Tibial nerve (tissue), 4 donors: ENCODE data around the gene ISCA1. TPM values are rescaled to one million over a fixed set of nuclear protein-coding genes. Genes with fewer than 3 reads are reported as not detected.

Experiments used
- DNase-seq, 2 donors: peaks; one replicate each; pipeline ENCODE4 v3.0.0-alpha.2; 2019; ENCODE audit warnings: low spot score in 2 of 2
- H3K27ac ChIP-seq, 4 donors: fragments of 200-600 bp; sonication (generic) in 3 of 4; one replicate each; pipeline ENCODE4 v1.5.1; 2017 to 2019; ENCODE audit warnings: mild to moderate bottlenecking in 1 of 4
- H3K27me3 ChIP-seq, 2 donors: fragments of 200-600 bp; sonication (generic) in 1 of 2; one replicate each; pipeline versions ENCODE4 v1.5.1 to v1.6.0; 2017 to 2019
- H3K36me3 ChIP-seq, 3 donors: fragments of 200-600 bp; sonication (generic); one replicate each; pipeline ENCODE4 v1.5.1; 2018 to 2019
- H3K4me1 ChIP-seq, 4 donors: fragments of 200-600 bp; sonication (generic) in 3 of 4; one replicate each; pipeline ENCODE4 v1.5.1; 2017 to 2019
- H3K4me3 ChIP-seq, 4 donors: fragments of 200-600 bp; sonication (generic) in 3 of 4; one replicate each; pipeline ENCODE4 v1.5.1; 2017 to 2019; ENCODE audit warnings: mild to moderate bottlenecking in 1 of 4, moderate library complexity in 1 of 4
- H3K9me3 ChIP-seq, 4 donors: fragments of 200-600 bp; sonication (generic) in 3 of 4; one replicate each; pipeline ENCODE4 v1.5.1; 2017 to 2019
- CTCF ChIP-seq, 5 experiments: fragments of 200-600 bp in 3 of 5; fragments of 450-650 bp in 2 of 5; sonication (generic) in 3 of 5; IDR thresholded peaks; one replicate each; pipeline ENCODE4 v1.5.1; 2016 to 2019; ENCODE audit warnings: antibody characterized with exemption in 5 of 5, mild to moderate bottlenecking in 3 of 5, moderate library complexity in 2 of 5
- EP300 ChIP-seq, 2 donors: sonication (generic); formaldehyde crosslinking; IDR thresholded peaks; one replicate each; pipeline ENCODE4 v1.6.1; 2017; ENCODE audit warnings: antibody characterized with exemption in 2 of 2, mild to moderate bottlenecking in 1 of 2
- POLR2A ChIP-seq, 2 donors: fragments of 450-650 bp; IDR thresholded peaks; one replicate each; pipeline ENCODE4 v1.6.1; 2017; ENCODE audit warnings: antibody characterized with exemption in 2 of 2, mild to moderate bottlenecking in 2 of 2, moderate library complexity in 2 of 2
- WGBS, 2 donors: methylation state at CpG; one replicate each; pipeline ENCODE4 v1.1.5; 2018; 5-methylcytosine and 5-hydroxymethylcytosine counted together
- total RNA-seq, 4 donors: library from RNA; depleted of rRNA; stranded (reverse); fragments of >200 nt; gene quantifications; one replicate each; pipeline ENCODE4 v1.1.0, GENCODE V29; 2016

Gene ISCA1
- total RNA-seq, 4 donors from 2014 or later: 21.2 to 40.2 (median 32.7) TPM

- DNase-seq: no peak
- Histone ChIP-seq H3K9me3 (no peaks in the 10 kb centered on the region), H3K36me3 (no peaks in the 10 kb centered on the region), H3K27me3 (no peaks in the 10 kb centered on the region), H3K4me3 (no peak overlapping the region), H3K27ac (no peak overlapping the region), H3K4me1 (peaks cover 0 to 13% (median 0%) of the 10 kb centered on the region in 4 donors)
- TF ChIP-seq POLR2A (IDR thresholded peaks at IDR 0.05) (no peak), EP300 (IDR thresholded peaks at IDR 0.05) (no peak), CTCF (IDR thresholded peaks at IDR 0.05) (no peak)
- WGBS, 2 donors: 25 to 35% methylated on average over 6 of the region's 6 CpGs
These were observed 35.6 kb downstream of the ISCA1 start for GRCh38 chr9:86246752-86247161.

- H3K36me3 ChIP-seq: no peaks in the 10 kb centered on the region
- DNase-seq: no peak
- no peak overlapping the region for H3K4me3 ChIP-seq
- H3K4me1 ChIP-seq: peaks cover 0 to 14% (median 0%) of the 10 kb centered on the region in 4 donors
- H3K9me3 ChIP-seq: no peaks in the 10 kb centered on the region
- no peaks in the 10 kb centered on the region for H3K27me3 ChIP-seq
- no peak overlapping the region for H3K27ac ChIP-seq
- TF ChIP-seq CTCF (IDR thresholded peaks at IDR 0.05) (no peak), POLR2A (IDR thresholded peaks at IDR 0.05) (no peak), EP300 (IDR thresholded peaks at IDR 0.05) (no peak)
- 11 to 17% methylated on average over 2 of the region's 2 CpGs for WGBS, 2 donors
These were observed 40.3 kb downstream of the ISCA1 start for GRCh38 chr9:86242071-86242470.

GRCh38 chr9:86241216-86241615 is 41.1 kb downstream of the ISCA1 start:
- no peaks in the 10 kb centered on the region for H3K27me3 ChIP-seq

GRCh38 chr9:86238861-86239770 is 43.2 kb downstream of the ISCA1 start:
- Histone ChIP-seq H3K4me1 (peaks cover 0 to 11% (median 0%) of the 10 kb centered on the region in 4 donors), H3K27me3 (no peaks in the 10 kb centered on the region), H3K9me3 (no peaks in the 10 kb centered on the region), H3K4me3 (no peak overlapping the region), H3K36me3 (no peaks in the 10 kb centered on the region), H3K27ac (no peak overlapping the region)
- no peak for TF ChIP-seq CTCF (IDR thresholded peaks at IDR 0.05)
- TF ChIP-seq EP300 (IDR thresholded peaks at IDR 0.05): no peak
- no peak for TF ChIP-seq POLR2A (IDR thresholded peaks at IDR 0.05)
- WGBS, 2 donors: 58 to 70% methylated on average over 10 of the region's 10 CpGs
- DNase-seq: no peak

More at GRCh38 chr9:86241216-86241615, 41.1 kb downstream of the ISCA1 start:
- Histone ChIP-seq H3K4me1 (peaks cover 0 to 11% (median 0%) of the 10 kb centered on the region in 4 donors), H3K27ac (no peak overlapping the region), H3K4me3 (no peak overlapping the region), H3K36me3 (no peaks in the 10 kb centered on the region), H3K9me3 (no peaks in the 10 kb centered on the region)
- DNase-seq: no peak
- WGBS, 2 donors: 83% methylated on average over 7 of the region's 7 CpGs
- TF ChIP-seq CTCF (IDR thresholded peaks at IDR 0.05): no peak

- no peak for TF ChIP-seq EP300 (IDR thresholded peaks at IDR 0.05)
- TF ChIP-seq CTCF (IDR thresholded peaks at IDR 0.05): no peak
- no peak for TF ChIP-seq POLR2A (IDR thresholded peaks at IDR 0.05)
- WGBS, 2 donors: 77 to 82% methylated on average over 2 of the region's 2 CpGs
- no peaks in the 10 kb centered on the region for H3K27me3 ChIP-seq
These were observed 51.5 kb downstream of the ISCA1 start for GRCh38 chr9:86230858-86231257.

More at GRCh38 chr9:86230858-86231257, 51.5 kb downstream of the ISCA1 start:
- Histone ChIP-seq H3K9me3 (no peaks in the 10 kb centered on the region), H3K4me1 (no peaks in the 10 kb centered on the region), H3K27ac (no peak overlapping the region), H3K4me3 (no peak overlapping the region), H3K36me3 (peaks cover 0 to 4% (median 0%) of the 10 kb centered on the region in 3 donors)
- DNase-seq: no peak
